ENCODE results near the gene ATG2B.
"Not testable (repeated sequence)": the region's sequence is repeated elsewhere in the genome, so short reads cannot be mapped to it uniquely, and the experiment has no call there.

The ATG2B gene

DNA sequence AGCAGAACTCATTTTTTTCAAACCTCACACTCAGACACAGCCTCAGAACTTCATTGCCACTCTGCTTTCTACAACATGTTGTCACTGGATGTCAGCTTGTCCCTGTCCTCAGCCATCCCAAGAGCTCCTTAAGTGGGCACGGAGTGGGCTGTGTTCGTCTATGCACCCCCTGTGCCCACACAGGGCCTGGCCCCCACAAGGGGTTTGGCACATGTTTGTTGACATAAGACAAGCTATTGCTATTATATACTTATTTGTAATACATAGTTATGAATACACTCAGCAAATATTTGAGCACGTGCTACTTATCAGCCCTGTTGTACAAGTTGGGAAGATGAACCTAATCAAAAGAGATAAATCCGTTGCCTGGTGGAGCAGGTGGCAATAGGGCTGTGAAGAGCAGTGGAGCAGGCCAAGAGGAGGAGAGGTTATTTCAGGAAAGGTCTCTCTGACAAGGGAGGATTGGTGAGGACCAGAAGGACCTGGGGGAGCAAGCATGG, 111.4 kb downstream of the ATG2B start:
- DNase-seq = no peak

DNA sequence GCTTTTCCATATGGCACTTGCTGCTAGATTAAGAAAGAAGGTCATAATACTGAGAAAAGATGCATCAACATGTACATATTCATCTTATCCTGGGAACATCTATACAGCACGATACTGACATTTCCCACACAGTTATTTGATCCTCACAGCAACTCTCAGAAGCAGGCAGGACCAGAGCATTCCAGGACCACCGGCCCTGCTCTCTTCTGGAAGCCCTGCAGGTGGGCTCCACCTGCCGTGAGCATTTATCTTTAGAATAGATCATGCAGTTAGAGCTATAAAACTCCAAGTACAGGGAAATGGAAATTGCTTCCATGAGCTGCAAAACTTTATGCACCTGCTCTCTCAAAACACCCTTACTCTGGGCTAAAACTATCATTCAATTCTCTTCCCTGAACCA, 112.7 kb downstream of the ATG2B start:
- no peak for DNase-seq

DNA sequence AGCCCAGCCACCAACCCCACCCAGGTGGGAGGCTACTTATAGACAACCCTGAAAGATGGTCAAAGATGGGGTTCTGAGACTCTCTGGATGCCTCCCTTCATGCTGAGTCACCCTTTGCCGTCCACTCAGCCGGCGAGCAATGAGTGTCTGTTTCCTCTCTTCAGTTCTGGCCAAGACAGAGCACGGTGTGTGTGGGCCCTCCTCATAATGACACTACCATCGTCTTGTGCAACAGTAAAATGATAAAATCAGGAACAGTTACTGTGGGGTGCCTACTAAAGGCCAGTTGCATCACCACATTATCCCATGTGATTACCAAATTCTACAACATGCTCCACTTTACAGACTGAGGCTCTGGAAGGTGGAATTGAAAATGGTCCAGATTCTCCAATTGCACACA, 114.1 kb downstream of the ATG2B start:
- no peak for DNase-seq

DNA sequence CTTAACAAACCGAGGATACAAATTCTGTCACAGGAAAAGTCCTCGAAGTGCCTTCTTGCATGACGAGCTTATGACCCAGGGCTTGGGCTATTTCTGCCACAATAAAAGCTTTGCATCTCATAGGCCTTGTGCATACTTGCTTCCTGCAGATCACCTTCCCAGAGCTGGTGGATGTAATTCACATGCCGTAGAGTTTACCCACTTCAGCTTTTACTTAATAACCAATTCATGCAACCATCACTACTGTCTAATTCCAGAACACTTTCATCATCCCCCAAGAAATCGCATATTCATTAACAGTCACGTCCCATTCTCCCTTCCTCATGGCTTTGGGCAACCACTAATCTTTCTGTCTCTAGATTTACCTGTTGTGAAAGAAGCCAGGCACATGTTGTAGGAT, 116.1 kb downstream of the ATG2B start:
- no peak for DNase-seq

DNA sequence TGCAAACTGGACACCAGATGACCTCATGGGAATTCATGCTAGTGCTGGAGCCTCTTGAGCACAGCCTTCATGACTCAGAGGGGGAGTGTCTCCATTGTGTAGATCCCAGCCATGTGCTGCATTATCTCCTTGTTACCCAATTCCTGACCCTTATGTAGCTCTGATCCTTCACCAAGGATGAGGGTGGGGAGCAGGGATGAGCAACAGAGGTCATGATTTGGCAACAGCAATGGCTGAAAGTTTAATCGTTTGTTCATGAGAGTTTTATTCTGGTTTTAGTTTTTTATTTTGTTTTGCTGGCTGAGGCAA, 116.6 kb downstream of the ATG2B start:
- no peak for DNase-seq

DNA sequence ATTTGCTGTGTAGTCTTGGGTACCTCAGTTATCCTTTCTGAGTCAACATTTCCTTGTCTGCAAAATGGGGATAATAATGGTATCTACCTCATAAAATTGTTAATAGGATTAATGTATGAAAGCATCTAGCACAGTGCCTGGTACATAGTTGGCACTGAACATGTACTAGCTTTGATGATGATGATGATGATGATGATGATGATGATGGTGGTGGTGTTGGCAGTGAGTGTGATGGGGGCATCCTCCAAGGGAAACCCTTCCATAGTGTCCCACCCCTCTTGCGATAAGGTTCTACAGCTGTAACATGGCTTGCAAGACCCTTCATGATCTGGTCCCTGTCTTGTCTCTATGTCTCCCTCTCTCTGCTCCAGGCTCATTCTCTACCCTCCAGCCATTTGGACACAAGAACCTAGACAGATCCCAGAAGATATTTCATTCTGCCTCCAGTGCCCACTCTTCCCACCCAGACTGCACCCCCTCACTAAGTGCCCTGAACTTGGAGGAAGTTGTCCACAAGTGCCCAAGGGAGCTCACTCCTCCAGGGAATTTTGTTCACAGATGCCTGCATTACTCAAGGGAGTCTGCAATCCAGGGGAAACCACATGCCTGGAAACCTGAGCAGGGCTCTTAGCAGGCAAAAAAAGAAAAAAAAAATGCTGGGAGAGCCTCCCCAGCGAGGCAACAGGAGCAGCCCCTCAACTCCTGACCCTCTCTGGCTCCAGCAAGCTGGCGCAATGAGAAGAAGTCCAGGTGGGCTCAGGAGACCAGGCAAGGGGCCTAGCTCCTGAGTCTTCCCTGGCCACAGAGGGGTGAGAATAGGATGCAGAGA, 117.2 kb downstream of the ATG2B start:
- DNase-seq = no peak

DNA sequence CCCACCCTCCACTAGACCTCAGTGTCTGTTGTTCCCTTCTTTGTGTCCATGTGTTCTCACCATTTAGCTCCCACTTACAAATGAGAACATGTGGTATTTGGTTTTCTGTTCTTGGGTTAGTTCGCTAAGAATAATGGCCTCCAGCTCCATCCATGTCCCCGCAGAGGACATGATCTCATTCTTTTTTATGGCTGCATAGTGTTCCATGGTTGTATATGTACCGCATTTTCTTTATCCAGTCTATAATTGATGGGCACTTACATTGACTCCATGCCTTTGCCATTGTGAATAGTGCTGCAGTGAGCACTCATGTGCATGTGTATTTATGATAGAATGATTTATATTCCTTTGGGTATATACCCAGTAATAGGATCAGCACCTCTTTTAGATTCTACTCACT, 118.1 kb downstream of the ATG2B start:
- DNase-seq = not testable (repeated sequence)

DNA sequence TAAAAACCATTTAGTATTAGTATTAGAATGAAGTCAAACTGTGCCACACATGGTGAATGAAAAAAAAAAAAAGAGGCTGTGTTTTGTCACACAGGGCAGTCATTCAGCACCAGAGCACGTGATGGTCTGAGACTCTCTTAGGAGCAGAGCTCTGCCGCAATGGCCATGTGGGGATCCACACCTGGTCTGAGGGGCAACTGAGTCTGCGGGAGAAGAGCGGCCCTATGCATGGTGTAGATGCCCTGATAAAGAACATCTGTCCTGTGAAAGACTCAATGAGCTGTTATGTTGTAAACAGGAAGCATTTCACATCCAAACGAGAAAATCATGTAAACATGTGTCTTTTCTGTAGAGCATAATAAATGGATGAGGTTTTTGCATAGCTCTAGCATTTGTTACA, 119.4 kb downstream of the ATG2B start:
- DNase-seq = no peak

DNA sequence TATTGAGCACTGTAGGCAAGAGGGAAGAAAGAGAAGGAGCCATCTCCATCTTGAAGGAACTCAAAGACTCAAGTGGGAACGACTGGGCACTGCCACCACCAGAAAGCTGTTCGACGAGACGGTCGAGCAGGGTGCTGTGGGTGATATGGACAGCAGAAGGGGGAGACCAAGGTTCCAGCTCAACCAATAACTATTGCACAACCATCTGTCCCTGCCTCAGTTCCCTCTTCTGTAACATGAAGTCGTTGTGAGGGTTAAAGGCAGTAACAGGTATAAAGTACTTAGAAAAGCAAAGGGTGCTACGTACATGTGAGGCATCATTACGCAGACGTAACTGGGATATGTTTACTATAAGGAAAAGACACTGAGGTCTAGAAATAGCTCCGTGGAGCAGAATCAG, 121.0 kb downstream of the ATG2B start:
- DNase-seq = no peak

DNA sequence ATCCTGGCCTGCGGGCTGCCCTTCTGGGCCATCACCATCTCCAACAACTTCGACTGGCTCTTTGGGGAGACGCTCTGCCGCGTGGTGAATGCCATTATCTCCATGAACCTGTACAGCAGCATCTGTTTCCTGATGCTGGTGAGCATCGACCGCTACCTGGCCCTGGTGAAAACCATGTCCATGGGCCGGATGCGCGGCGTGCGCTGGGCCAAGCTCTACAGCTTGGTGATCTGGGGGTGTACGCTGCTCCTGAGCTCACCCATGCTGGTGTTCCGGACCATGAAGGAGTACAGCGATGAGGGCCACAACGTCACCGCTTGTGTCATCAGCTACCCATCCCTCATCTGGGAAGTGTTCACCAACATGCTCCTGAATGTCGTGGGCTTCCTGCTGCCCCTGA, 122.5 kb downstream of the ATG2B start:
- no peak for DNase-seq

DNA sequence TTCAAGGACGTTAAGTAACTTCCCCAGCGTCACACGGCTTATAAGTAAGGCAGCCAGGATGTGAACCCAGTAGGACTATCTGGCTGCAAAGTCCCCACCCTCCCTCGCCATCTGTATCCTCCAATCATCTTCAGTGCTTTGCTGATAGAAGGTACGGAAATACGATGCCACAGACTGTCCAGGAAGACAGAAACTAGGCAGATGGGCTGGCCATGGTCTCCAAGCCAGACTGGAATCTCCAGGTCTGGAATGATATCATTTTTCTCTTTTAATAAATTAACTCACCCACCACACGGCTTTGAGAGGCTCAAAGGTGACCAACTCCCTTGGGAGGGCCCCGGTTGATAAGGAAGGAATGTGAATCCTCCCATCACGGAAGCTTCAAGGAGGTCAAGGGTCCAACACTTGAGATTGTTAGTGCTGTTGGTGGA, 123.4 kb downstream of the ATG2B start:
- no peak for DNase-seq

DNA sequence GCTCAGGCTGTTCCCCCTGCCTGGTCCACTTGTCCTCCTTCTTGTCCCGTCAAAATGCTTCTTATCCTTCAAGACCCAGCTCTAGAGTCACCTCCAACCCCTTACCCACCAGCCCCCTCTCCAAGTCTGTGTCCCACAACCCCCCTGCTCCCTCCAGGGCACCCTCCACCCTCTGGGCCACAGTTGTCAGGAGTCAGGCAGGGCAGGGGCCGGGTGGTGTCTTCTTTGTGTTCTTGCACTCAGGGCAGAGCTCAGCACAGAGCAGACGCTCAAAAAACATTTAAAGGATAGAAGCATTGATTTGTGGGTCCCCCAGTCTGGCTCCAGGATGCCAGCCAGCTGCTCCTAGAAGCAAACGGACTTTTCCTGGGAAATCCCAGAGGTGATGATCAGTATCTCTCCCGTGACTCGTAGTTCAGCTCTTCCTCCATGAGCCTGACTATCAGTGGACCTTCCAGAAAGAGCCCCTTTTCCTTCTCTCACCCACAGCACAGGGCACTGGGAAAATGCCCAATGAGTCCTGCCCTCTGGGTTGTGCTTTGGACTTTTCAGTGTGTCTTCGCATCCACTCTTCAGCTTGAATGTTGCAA, 124.4 kb downstream of the ATG2B start:
- DNase-seq = no peak

DNA sequence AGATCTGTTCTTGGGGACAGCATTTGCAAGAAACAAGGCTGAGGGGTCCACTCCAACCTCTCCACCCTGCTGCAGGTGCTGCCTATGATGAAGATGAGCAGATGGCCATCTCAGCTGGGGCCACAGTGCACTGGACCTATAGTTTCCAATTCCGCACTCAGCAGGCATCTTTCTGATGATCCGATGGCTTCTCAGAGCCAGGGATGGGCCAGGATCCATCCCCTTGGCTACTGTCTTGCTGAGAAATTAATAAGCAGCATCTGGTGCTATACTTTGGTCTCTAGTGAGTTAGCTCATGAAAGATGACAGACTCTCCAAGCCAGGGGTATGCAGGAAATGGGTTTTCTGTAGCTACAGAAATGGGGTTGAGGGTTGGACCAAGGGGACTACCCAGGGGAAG, 125.5 kb downstream of the ATG2B start:
- DNase-seq = no peak

DNA sequence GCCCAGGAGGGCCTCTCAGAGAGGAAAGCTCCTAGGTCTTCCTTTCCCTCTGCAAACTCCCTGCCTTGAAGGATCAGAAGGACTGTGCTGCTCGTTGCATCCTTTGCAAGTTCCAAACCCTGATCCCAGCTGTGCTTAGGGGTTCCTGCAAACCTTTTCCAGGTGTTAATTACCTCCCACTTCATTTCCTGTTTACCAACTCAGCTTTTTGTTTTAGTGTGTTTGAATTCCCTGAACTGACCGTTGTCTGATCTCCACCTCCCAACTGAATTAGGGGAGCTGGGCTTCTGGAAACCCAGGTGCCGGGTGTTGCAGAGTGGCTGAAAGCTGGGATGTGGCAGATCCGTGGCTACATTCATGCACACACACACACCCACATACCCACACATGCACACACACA, 127.7 kb downstream of the ATG2B start:
- DNase-seq = no peak

DNA sequence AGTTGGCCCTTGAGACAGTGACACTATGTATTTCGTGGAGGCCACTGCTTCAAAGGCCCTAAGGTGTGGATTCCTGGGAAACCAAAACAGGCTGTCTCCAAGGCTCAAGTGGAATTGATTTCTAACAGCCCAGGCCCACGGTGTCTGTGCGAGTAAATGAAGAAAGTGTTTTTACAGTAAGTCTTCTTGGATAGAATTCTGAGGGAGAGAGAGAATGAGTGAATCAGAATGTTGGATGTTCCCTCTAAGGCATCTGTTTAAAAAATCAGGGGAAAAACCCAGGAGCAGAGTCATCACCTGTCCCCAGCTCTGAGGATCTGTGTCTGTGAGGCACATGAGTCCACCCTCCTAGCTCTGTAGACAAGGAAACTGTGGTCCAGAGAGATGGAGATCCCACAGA, 129.5 kb downstream of the ATG2B start:
- DNase-seq = no peak

DNA sequence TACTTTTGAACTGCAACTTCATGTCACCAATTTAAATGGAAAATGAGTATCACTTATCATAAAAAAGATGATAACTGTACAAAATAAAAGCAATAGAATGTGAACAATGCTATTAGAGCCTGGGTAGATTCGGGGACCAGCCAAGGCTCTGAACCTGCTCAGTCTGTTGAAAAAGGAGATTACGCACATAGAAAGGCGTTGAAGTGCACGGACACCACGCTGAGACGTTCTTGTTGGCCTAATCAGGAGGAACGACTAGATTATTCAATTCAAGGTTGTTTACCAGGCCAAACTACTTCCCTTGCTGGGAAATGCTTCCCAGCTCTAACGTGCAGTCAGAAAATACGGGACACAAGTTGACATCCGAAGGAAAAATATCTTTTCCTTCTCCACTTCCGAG, 130.6 kb downstream of the ATG2B start:
- no peak for DNase-seq

DNA sequence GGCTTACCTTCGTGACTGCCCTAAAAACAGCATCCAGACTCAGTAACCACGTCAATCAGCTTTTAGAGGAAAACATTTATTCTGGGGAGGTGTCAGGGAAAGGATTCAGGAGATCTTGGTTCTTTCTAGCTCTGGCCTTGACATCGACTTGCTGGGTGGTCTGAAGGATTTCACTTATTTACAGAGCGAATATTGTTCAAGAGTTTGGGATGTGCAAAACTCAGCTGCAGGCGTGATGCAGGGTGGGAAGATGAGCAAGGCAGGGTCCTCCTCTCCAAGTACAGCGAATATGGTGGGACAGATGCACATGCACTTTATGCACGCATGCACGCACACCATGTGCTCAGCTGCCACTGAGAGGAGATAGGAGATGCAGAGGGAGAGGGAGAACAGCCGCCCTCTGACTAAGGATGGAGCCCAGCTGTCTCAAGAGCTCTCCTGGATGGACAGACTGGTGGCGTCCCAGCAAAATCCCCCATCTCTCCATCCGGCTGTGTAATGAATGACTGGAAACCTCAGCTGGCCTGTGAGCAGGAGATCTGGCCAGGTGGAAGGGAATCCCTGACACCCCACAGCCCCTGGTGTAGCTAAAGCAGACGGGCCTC, 131.5 kb downstream of the ATG2B start:
- DNase-seq = no peak

DNA sequence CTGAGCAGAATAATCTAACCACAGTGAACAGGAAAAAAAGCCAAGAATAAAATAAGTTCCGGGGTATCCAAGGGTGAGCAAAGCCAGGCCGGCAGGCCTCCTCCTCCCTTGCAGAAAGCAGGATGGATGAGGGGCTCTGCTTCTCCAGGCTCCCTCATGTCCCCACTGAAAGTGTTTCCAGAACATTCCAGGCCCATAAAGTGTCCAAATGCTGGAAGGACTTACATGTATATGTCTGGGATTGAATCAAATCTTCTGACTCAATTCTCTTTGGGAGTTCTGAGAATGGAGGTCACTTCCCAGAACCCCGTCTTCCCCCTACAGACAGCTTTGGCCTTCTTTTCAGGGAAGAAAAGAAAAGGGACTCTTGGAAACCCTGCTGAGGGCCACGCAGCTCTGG, 132.1 kb downstream of the ATG2B start:
- no peak for DNase-seq

DNA sequence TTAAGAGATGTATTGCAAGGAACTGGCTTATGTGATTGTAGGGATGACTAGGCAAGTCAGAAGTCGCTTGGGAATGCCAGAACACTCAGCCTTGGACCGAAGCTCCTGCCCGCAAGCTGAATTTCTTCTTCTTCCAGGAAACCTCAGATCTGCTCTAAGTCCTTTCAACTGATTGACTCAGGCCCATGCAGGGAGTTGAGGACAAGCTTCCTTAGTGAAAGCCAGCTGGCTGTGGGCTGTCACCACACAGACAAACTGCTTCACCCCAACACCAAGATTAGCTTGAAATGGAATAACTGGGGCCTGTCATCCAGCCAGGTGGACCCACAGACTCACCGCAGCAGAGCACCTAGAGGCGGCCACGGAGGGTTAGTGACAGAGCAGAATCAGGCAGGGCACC, 133.8 kb downstream of the ATG2B start:
- no peak for DNase-seq

Data from T-helper 1 cell (primary cell).